ENCODE results near the gene MRPL36.

Gene MRPL36

GRCh38 chr5:1785984-1786383 is 13.7 kb downstream of the MRPL36 start:
- TF ChIP-seq CTCF (IDR thresholded peaks at IDR 0.05; ENCODE audit: insufficient read depth, low read length) (no peak), REST (IDR thresholded peaks at IDR 0.05; ENCODE audit: insufficient replicate concordance, low read depth) (no peak), POLR2AphosphoS5 (IDR thresholded peaks at IDR 0.05; ENCODE audit: low read depth) (no peak)
- Histone ChIP-seq H3K4me3 (replicated peaks; ENCODE audit: insufficient read depth, low read length) (no peak overlapping the region), H3K27ac (replicated peaks) (no peak overlapping the region), H3K27me3 (ENCODE audit: insufficient read depth, poor library complexity, severe bottlenecking) (no peaks in the 10 kb centered on the region)
- no peak for DNase-seq (ENCODE audit: low read depth in 1 of 2, low spot score in 1 of 2)

- no peaks in the 10 kb centered on the region for H3K27me3 ChIP-seq (ENCODE audit: insufficient read depth, poor library complexity, severe bottlenecking)
- H3K27ac ChIP-seq (replicated peaks): no peak overlapping the region
Observed at GRCh38 chr5:1785062-1785461, 14.6 kb downstream of the MRPL36 start.

More at GRCh38 chr5:1785062-1785461, 14.6 kb downstream of the MRPL36 start:
- DNase-seq (ENCODE audit: low read depth in 1 of 2, low spot score in 1 of 2): no peak
- H3K4me3 ChIP-seq (replicated peaks; ENCODE audit: insufficient read depth, low read length): no peak overlapping the region
- TF ChIP-seq SPI1 (IDR thresholded peaks at IDR 0.05; ENCODE audit: borderline replicate concordance, low read depth): no peak
- TF ChIP-seq POLR2AphosphoS5 (IDR thresholded peaks at IDR 0.05; ENCODE audit: low read depth): no peak
- no peak for TF ChIP-seq GABPA (IDR thresholded peaks at IDR 0.05; ENCODE audit: low read depth)
- TF ChIP-seq CTCF (IDR thresholded peaks at IDR 0.05; ENCODE audit: insufficient read depth, low read length): no peak
- no peak for TF ChIP-seq REST (IDR thresholded peaks at IDR 0.05; ENCODE audit: insufficient replicate concordance, low read depth)

All from HL-60 (cell line).